HG02970 (cell line): ENCODE results near the gene PRDX5.

ENCODE experiments used
- ATAC-seq: cut with Tn5 transposase; IDR thresholded peaks from one replicate; pipeline ENCODE4 v1.9.1; 2021; ENCODE audit warnings: mild to moderate bottlenecking, moderate library complexity, moderate number of reproducible peaks; ENCODE audit not compliant: unreplicated experiment, low FRiP score

The PRDX5 gene

DNA sequence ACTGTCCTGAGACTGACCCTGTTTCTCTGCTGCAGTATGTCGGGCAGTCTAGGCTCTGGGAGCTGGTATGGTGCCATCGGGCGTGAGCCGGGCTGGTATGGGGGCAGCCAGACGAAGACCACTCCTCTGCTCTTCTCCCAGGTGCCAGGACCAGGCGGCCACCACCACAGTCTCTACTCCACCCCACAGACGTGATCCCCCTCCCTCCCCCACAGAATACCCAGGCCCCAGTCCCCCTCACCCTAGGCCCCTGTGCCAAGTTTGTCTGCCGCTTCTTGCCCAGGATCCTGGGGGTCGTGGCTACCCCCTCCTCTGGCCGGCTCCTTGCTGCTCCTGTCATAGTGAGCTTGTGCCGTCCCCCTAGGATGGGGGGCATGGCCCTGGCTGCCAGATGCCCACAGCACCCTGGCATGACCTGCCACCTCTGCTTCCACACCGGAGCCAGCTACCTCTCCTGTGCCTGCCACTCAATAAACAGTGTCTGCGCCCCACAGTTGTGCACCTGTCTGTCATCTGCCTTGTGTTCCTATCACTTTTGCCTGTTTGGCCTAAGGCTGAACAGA lies 28.8 kb upstream of the PRDX5 start:
- no peak for ATAC-seq

DNA sequence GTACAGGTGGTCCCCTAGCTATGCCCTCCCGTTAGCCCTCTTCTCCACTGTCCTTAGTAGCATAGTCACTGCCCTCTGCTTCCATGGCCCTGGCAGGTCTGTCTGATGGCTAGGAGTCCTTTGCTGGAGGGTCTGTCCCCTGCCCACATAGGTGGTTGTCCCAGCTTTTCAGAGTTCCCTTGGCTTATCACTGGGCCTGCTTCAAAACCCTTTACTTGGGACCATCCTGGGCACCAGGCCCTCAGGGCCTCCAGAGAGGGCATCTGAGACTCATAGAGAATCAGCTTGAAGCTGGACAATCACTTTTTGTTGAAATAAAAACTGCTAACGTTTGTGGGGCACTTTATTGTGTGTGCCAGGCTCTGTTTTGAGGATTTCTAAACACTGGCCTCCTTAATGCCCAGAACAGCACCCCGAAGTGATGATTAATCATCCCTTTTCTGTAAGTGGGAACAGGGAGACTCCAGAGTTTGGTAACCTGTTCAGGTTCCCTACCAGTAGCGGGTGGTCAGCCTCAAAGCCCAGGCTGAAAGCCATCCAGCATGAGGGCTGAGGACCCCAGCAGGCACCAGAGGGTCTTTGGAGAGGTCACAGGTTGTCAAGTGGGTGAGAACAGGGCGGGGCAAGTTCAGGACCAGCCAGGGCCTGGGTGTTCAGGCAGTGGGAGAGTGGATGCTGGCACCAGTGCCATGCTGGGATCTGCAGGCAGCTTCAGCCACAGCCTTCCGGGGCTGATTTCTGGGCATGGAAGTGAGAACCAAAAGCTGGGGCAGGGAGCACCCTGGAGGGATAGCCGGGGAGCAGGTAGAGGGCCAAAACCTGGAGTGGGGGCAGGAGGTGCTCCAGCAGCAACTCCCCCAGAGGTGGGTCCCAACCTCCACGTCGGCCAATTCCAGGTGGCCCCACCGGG lies 27.3 kb upstream of the PRDX5 start:
- ATAC-seq: no peak

DNA sequence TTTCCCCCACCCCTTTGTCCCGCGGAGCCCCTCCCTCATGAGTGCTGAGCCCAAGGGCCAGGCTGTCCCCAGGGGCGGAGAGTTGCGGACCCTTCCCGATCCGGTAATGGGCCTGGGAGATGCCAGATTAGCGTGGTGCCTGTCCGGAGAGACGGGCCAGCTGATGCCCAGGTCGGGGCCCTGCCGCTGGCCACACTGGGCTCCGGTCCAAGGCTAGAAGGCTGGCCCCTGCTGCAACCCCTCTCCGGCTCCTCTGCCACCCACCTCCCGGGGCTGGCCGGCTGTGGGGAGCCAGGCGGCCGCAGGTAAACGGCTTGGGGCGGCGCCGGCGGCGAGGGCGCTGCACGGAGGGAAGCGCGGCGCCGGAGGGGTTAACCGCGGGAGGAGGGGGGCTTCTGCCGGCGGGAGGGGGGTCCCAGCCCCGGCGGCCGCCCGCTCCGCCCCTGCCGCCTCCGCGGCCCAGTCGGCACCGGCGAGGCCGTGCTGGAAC lies 26.6 kb upstream of the PRDX5 start, which contains the start of gene KCNK4:
TSS of gene KCNK4 (plus strand) at position 41 of the 490 bp plus-strand sequence. CDS start 1,717 bp downstream, outside the sequence.
- ATAC-seq: no peak

DNA sequence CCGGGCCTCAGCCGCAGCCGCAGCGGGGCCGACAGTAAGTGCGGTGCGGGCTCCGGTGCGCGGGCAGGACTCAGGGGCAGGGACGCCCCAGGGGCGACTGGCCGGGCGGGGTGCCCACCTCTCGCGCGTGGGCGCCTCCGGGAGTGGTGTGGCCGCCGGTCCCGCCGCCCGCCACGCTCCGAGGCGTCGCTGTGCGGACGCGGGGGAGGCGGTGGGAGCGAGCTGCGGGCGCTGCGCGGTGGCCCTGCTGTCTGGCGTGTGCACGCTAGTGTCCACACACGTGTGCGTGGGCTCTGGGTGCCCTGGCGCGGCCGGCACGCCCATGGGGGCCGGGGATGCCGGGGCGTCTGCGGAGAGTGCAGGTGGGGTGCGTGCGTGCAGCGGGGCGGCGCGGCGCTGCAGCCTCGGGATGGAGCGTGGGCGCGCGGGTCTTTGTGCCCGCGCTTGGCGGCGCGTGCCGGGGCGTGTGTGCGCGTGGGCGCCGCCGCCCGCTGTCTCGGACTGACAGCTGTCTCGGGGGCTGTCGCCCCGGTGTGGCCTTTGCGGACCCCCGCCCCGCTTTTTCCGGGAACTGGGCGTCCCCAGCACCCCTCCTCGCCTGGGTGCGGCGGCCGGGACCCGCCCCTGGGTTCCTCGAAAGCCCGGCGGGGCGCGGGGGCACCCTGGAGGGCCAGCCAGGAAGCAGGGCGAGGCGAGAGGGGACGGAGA lies 26.0 kb upstream of the PRDX5 start:
- no peak for ATAC-seq

DNA sequence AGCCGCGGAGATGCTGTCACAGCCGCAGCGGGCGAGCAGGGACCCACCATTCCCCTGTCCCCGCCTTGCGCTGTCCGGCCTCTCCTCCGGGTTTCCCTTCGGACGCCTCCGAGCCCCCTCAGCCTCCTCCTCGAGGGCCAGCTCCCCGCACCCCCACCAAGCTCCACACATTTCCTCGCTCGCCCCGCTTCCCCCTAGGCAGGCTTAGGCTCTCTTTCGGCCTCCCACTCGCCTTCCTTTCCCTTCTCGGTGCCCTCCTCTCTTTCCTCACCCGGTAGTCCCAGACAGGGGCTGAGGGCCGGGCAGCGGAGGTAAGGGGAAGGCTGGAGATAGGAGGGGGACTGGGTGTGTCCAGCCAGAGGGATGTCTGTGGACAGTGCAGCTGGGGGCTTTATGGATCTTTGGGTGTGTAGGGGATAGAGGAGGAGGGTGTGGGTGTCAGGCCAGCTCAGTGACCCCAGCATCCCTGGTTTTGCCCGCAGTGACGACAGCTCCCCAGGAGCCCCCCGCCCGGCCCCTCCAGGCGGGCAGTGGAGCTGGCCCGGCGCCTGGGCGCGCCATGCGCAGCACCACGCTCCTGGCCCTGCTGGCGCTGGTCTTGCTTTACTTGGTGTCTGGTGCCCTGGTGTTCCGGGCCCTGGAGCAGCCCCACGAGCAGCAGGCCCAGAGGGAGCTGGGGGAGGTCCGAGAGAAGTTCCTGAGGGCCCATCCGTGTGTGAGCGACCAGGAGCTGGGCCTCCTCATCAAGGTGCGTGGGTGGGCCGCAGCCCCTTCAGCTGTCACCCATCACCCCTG lies 25.3 kb upstream of the PRDX5 start:
- ATAC-seq: no peak

DNA sequence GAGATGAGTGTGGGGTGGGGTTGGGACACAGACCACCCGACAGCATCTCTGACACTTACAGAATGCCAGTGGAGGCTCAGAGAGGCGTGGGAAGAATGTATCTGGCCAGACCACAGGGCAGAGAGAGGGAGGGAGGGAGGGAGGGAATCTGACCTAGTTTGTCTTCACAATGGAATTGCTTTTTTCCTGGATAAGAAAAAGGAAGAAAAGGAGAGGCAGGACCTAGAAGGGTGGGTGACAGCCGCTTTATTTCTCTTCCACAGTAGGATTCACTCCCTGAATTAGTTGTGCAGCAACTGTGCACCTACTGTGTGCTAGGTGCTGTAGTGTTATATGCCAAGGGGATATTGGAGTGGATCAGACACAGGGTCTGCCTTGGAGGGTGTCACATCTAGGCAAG lies 23.1 kb upstream of the PRDX5 start:
- ATAC-seq: no peak

DNA sequence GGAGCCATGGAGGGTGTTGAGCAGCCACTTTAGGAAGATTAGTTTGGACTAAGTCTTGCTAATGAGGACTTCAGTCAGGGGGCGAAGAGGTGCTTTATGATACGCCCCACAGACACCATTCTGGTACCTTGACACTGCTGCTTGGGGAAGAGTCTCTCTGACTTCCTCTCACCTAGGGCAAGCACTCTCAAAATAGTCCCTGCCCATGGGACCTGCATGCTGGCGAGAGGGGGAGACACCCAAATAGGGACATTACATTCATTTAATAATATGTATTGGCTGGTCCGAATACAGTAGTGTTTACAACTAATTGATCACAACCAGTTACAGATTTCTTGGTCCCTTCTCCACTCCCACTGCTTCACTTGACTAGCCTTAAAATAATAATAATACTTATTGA lies 22.2 kb upstream of the PRDX5 start:
- ATAC-seq: no peak

DNA sequence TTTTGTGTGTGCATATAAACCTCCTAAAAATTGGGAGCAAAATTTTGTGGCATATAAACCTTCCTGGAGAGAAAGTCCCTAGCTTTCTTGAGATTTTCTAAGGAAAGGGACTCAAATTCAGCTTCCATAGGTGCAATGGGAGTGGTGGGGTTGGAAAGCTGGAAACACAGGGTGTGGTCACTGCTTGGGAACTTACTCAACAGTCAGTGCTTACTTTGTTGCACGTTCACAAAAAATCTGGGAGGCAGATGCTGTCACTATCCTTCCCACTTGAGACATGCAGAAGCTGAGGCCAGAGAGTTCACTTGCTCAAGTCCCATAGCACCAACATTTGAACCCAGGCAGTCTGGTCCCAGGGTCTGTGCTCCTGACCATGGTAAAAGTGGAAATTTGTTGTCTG lies 21.7 kb upstream of the PRDX5 start:
- no peak for ATAC-seq

DNA sequence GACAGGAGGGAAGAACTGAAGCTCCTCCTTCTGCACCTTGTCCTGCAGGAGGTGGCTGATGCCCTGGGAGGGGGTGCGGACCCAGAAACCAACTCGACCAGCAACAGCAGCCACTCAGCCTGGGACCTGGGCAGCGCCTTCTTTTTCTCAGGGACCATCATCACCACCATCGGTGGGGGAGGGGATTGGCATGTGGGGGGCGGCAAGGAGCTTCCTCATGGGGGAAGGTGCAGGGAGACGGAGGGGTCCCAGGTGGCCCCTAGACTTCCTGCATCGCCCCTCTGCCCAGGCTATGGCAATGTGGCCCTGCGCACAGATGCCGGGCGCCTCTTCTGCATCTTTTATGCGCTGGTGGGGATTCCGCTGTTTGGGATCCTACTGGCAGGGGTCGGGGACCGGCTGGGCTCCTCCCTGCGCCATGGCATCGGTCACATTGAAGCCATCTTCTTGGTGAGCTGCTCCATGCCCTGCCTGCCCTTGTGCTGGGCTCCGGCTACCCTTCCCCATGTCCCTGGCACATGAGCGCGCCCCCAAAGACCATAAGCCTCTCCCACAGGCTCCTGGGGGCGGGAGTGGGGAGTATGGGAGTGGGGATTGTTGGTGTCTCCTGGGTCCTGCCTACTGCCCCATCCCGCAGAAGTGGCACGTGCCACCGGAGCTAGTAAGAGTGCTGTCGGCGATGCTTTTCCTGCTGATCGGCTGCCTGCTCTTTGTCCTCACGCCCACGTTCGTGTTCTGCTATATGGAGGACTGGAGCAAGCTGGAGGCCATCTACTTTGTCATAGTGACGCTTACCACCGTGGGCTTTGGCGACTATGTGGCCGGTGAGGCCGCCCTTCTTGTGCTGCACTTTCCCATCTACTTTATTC lies 20.9 kb upstream of the PRDX5 start:
- no peak for ATAC-seq

DNA sequence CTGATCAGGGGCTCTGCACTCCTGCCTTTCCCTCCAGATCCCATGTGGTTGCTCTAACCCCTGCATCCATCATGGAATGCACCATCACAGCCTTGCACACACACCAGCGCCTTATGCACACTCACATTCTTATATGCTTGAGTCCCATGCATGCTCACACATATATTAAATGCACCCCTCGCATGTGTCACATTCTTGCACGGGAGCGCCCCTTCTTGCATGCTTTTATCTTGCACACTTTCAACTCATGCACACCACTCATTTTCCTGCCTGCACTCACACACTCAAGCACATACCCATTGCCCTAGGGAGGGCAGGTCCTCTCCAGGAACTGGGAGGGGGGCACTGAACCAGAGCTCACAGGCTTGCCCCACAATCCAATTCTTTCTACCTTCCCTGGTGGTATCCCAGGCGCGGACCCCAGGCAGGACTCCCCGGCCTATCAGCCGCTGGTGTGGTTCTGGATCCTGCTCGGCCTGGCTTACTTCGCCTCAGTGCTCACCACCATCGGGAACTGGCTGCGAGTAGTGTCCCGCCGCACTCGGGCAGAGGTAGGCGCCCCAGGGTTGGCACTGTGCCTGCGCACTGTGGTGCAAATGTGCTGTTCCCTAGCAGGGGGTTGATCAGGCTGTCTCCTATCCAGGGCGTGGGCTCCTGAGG lies 20.1 kb upstream of the PRDX5 start:
- no peak for ATAC-seq

DNA sequence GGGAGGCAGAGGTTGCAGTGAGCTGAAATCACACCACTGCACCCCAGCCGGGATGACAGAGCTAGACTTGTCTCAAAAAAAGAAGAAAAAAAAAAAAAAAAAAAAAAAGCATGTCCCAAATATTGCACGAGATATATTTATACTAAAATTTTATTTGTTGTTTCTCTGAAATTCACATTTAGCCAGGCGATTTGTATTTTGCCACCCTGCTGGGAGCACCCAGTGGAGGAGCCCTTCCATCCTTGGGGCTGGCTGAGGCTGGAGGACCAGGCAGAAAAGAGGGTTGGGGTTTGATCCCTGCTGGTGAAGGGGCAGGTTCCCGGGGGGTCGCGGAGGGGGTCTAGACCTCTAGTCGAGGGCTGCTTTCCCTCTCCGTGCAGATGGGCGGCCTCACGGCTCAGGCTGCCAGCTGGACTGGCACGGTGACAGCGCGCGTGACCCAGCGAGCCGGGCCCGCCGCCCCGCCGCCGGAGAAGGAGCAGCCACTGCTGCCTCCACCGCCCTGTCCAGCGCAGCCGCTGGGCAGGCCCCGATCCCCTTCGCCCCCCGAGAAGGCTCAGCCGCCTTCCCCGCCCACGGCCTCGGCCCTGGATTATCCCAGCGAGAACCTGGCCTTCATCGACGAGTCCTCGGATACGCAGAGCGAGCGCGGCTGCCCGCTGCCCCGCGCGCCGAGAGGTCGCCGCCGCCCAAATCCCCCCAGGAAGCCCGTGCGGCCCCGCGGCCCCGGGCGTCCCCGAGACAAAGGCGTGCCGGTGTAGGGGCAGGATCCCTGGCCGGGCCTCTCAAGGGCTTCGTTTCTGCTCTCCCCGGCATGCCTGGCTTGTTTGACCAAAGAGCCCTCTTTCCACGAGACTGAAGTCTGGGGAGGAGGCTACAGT lies 18.7 kb upstream of the PRDX5 start:
- ATAC-seq: no peak

DNA sequence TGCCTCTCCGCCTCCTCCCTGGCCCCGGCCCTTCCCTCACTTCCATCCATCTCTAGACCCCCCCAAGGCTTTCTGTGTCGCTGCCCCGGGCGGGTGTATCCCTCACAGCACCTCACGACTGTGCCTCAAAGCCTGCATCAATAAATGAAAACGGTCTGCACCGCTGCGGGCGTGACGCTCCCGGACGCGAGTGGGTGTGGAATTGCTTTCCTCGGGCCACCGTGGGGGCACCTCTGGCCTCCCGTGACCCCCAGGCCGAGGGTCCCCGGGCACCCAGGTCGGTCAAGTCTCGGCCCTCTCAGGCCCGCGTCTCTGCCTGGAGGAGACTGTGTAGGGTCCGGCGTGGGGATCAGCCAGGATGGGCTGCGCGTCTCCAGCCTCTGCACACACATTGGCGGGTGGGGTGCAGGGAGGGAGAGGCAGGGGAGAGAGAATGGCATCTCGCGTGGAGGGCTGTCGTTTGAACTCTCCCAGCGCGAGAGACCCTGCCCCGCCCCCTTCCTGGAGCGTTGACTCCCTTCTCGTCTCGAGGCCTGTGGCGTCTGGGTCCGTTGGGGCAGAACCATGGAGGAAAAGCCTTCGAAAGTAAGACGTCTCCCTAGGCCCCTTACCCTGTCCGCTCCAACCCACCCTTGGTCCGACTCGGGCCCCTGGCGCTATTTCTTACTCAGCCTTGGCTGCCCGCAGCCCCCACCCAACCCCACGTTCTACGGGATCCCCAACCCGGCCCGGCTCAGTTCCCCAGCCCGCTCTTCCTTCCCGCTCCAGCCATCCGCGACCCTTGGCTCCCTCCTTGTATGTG lies 17.9 kb upstream of the PRDX5 start, which contains the start of gene CATSPERZ:
TSS of gene CATSPERZ (plus strand) at position 512 of the 802 bp plus-strand sequence. CDS start at position 565, 53 bp downstream.
- ATAC-seq: no peak

DNA sequence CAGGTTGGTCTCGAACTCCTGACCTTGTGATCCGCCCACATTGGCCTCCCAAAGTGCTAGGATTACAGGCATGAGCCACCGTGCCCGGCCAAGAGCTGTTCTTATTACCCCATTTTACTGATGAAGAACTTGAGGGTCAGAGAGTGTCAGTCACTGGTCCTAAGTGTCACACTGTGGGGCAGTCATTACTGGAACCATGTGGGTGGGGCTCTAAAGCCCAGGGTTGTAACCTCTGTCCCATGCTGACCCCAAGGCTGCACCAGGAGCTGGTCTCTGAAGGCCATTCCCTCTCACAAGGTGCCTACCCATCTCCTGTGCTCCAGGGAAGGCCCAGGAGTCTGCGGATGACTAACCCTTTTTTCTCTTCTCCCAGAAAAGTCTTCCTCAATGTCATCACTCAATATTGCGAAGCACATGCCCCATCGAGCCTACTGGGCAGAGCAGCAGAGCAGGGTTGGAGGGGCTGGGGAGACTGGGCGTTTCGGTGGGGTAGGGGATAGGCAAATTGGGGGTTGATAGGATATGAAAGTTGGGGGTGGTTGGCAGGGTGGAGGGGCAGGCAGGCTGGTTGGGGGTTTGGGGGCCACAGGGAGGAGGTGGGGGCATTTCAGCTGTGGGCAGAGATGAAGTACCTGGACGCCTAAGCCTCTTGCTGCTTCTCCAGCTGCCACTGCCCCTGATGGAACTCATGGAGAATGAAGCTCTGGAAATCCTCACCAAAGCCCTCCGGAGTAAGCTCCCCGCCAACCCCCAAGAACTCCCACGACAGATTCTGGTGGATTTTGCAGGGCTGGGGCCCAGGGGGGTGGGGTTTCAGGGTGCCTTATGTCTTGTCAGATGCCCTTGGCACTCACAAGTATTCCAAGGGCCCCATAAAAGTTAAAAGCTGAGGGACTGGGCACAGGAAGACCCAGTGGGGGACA lies 14.6 kb upstream of the PRDX5 start:
- no peak for ATAC-seq

DNA sequence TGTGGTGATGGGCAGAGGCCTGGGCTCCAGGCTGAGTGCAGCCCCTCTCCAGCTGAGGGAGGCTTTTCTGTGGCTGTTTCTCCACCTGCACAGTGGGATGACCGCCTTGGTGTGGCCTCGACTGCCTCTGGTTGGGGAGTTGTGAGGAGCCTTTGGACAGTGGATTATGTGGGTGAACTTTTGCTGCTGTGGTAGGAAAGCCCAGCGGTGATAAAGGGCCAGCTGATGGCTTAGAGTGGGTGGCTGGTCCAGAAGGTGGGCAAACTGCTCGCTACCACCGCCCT lies 13.9 kb upstream of the PRDX5 start:
- no peak for ATAC-seq

DNA sequence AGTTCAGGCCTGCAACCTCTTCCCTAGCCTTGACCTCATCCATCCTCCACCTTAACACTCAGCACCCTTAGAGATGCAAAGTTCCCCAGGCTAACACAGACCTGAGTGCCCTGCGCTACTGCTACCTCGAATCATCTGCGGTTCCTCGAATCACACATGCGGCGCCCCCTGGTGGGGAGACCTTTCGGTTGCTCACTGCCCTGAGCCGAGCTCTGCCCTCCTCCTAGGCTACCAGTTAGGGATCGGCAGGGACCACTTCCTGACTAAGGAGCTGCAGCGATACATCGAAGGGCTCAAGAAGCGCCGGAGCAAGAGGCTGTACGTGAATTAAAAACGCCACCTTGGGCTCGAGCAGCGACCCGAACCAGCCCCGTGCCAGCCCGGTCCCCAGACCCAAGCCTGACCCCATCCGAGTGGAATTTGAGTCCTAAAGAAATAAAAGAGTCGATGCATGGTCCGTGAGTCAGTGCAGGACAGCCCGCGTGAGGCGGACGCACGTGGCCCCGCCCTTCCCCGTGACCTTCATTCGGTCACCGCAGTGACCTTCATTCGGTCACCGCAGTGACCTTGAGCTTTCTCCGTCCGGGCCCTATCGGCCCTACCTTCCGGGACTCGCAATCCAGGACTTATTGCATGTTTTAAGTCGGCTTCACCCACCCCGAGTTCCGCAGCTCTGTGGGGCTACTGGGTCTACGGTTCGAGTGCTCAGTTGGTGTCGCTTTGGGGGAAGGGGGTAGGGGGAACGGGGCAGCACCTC lies 13.4 kb upstream of the PRDX5 start:
- peak; percentile 19 for ATAC-seq
